Measurements from ENCODE around the gene CHRDL2.

DNA sequence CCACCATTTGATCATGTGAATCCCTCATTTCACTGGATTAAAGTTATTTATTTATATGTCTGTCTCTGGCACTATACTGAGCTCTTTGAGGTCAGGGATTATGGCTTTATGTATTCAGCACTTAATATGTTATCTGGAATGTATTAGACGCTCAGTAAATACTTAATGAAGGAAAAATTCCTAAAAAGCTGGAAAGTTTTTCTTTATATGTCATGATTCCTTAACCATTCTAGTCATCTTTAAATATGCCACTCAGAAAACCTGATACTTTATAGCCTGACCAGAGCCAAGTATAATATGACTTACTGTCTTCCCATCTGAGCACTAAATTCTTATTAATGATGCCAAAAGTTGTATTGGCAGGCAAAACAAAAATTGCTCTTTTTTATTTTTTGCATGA is 44.5 kb upstream of the CHRDL2 start:
- TF ChIP-seq, protein P1, sequence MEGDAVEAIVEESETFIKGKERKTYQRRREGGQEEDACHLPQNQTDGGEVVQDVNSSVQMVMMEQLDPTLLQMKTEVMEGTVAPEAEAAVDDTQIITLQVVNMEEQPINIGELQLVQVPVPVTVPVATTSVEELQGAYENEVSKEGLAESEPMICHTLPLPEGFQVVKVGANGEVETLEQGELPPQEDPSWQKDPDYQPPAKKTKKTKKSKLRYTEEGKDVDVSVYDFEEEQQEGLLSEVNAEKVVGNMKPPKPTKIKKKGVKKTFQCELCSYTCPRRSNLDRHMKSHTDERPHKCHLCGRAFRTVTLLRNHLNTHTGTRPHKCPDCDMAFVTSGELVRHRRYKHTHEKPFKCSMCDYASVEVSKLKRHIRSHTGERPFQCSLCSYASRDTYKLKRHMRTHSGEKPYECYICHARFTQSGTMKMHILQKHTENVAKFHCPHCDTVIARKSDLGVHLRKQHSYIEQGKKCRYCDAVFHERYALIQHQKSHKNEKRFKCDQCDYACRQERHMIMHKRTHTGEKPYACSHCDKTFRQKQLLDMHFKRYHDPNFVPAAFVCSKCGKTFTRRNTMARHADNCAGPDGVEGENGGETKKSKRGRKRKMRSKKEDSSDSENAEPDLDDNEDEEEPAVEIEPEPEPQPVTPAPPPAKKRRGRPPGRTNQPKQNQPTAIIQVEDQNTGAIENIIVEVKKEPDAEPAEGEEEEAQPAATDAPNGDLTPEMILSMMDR (IDR thresholded peaks at IDR 0.05; ENCODE audit: insufficient read depth, low read length, poor library complexity, severe bottlenecking), result no peak
- TF ChIP-seq EZH2phosphoT487 (conservative IDR thresholded peaks at IDR 0.05; ENCODE audit: low read length), result no peak

Measured in SU-DHL-6 (cell line).